K562 treated with DMSO at 1 percent for 24 hours (cell line): ENCODE results near the gene FN3KRP. TPM values are rescaled to one million over a fixed set of nuclear protein-coding genes. Genes with fewer than 3 reads are reported as not detected.

Source experiments
- total RNA-seq: library from RNA; unstranded; fragments of 300-600 nt; gene quantifications from 2 replicates; pipeline ENCODE4 v1.2.3, GENCODE V29; 2022; ENCODE audit warnings: low read depth; ENCODE audit not compliant: insufficient read depth

The FN3KRP gene, protein sequence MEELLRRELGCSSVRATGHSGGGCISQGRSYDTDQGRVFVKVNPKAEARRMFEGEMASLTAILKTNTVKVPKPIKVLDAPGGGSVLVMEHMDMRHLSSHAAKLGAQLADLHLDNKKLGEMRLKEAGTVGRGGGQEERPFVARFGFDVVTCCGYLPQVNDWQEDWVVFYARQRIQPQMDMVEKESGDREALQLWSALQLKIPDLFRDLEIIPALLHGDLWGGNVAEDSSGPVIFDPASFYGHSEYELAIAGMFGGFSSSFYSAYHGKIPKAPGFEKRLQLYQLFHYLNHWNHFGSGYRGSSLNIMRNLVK
- total RNA-seq: 35.4 and 35.5 TPM in 2 replicates

DNA sequence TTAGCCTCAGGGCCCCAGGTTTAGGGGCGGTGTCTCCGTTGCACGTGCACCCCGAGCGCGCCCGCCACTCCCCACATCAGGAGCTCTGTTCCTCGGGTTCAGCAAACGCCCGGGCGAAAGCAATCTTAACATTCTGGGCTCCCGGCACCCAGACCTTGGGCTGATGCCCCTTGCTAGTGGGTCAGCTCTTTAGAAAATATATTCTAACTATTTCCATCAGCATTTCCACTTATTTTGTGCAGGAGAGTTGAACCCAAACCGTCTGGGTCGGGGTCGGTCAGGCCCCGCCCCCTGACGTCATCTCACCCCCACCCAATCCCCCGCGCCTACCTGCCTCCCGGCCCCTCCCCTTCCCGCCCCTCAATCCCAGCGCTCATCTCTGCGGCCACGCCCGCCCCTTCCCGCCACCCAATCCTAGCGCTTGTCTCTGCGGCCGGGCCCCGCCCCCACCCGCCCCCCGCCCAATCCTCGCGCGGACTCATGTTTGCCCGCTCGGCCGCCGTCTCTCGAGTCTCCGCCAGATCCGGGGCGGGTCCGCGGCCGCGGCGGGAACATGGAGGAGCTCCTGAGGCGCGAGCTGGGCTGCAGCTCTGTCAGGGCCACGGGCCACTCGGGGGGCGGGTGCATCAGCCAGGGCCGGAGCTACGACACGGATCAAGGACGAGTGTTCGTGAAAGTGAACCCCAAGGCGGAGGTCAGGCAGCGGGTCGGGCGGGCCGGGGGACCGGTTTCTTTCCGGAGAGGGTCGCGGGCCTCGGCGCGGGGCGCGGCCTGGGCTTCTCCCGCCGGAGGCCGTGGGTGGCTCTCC lies at the start of gene FN3KRP:
TSS of gene FN3KRP (plus strand) at position 504 of the 808 bp plus-strand sequence. CDS start at position 554, 50 bp downstream.

DNA sequence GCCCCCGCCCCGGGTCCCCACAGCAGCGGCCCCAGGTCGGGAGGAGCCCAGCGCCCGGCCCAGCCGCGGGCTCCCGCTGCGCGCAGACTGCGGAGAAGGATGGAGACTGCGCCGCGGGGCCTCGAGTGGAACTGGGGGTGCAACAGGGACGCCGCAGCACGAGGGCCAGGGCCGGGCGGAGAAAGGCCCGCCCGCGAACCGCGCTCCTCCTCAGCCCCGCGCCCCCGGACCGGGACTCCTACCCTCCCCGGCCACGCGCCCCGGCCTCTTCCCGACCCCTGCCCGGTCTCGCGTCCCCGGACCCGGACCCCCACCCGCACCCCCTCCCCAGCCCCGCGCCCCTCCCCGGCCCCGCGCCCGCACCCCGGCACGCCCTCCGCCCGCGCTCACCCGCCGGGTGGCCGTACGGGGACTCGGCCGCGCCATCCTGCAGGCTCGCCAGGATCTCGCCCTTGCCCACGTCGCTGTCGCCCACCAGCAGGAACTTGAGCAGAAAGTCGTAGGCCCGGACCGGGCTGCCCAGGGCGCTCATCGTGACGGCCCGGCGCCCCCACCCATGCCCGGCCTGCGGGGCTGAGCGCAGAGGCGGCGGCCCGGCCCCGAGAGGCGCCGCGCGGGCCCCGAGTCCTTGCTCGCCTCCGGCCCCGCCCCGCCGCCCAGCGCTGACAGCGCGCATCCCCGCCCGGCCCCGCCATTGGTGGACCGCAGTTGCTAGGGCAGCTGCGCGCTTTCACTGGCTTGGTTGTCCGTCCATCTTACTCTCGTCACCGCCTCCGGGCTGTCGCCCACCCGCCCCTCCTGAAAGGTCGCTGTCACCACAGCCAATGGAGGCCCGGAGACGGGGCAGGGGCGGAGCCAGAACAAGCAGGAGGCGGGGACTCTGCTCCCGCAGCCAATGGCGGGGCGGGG lies 18.2 kb upstream of the FN3KRP start, which contains the start of gene RAB40B:
TSS of gene RAB40B (minus strand) at position 634 of the 909 bp plus-strand sequence. CDS start at position 532, 102 bp downstream.

DNA sequence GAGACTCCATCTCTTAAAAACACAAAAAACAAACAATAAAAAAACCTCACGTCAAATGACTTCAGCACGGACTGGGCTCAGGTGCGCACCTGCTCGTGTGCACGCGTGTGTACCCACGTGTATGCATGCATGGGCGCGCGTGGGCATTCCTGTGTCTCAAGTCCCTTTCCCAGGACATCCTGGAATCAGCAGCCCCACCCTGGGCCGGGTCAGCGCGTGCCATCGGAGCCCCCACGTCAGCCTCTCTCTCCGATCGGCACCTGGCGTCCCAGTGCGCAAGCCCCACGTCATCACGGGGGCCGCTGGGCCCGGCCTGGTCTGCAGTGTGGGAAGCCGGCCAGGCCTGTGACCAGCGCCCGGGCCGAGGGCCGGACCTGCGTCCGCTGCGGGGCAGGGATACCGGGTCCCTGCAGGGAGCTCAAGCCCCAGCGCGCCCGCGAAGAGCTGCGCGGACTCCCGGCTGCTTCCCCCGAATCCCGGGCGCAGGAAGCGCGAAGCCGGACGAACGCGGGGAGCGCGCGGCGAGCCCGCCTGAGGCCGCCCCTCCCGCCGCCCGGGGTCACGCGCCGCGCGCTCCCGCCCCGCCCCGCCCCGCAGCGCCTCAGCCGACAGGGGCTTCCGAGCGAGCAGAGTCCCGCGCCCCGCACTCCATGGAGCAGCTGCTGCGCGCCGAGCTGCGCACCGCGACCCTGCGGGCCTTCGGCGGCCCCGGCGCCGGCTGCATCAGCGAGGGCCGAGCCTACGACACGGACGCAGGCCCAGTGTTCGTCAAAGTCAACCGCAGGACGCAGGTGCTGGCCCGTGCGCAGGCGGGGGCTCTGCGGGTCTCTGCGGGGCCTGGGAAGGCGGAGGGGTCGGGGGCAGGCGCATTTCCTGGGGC lies 18.7 kb downstream of the FN3KRP start, which contains the start of gene FN3K:
TSS of gene FN3K (plus strand) at position 629 of the 880 bp plus-strand sequence. CDS start at position 651, 22 bp downstream.

DNA sequence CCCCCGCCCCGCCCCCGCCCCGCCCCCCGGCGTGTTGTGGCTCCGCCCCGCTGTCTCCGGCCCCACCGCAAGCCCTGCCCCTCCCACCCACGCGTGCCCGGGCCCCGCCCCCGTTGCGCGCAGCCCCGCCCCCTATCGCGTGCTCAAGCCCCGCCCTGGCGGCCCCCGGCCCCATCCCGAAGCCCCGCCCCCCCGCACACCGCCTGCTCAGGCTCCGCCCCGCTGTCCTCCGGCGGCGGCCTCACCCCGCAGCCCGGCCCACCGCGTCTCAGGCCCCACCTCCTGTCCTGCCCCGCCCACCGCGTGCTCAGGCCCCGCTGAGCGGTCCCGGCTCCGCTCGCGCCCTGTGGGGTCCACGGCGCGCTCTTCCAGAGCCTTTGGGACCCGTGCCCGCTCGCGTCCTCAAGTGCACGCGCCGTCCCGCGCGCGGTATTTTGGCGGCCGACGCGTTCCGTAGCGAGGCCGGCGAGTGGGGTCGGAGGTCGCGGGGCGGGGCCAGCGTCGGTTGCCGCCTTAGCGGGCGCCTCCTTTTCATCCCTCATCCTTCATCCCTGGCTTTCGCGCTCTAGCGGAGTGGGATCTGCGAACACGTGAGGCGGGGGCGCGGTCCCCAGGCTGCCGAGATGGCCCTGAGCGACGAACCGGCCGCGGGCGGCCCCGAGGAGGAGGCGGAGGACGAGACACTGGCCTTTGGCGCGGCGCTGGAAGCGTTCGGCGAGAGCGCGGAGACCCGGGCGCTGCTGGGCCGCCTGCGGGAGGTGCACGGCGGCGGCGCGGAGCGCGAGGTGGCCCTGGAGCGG lies 35.3 kb downstream of the FN3KRP start, which contains the start of gene TBCD:
TSS of gene TBCD (plus strand) at position 495 of the 800 bp plus-strand sequence. CDS start at position 624, 129 bp downstream.

Other genes with a start within 250 kb of the FN3KRP start
- gene FOXK2, start 197.0 kb upstream of the FN3KRP start, total RNA-seq: 48.2 and 54.4 TPM in 2 replicates
- gene WDR45B, start 68.3 kb upstream of the FN3KRP start, total RNA-seq: 34.3 and 36.9 TPM in 2 replicates
- 3.7 and 6.7 TPM in 2 replicates for gene RAB40B, start 18.0 kb upstream of the FN3KRP start, total RNA-seq
- gene FN3K, start 18.9 kb downstream of the FN3KRP start, total RNA-seq: 26.5 and 27.3 TPM in 2 replicates
- gene TBCD, start 35.4 kb downstream of the FN3KRP start, total RNA-seq: 102 and 112 TPM in 2 replicates
- not detected in 2 replicates for gene ZNF750, start 123.3 kb downstream of the FN3KRP start, total RNA-seq